GM20000 (cell line): ENCODE measurements around the gene RRP1B.

ENCODE experiments used
- DNase-seq: peaks from one replicate; pipeline ENCODE4 v3.0.0; 2012; ENCODE audit warnings: low spot score
- TF ChIP-seq, protein P1 (sequence below): IDR thresholded peaks from 2 replicates; pipeline ENCODE4 v1.5.1; 2012; ENCODE audit warnings: mild to moderate bottlenecking, control low read depth; ENCODE audit errors: extremely low read depth, missing control alignments

The RRP1B gene

DNA sequence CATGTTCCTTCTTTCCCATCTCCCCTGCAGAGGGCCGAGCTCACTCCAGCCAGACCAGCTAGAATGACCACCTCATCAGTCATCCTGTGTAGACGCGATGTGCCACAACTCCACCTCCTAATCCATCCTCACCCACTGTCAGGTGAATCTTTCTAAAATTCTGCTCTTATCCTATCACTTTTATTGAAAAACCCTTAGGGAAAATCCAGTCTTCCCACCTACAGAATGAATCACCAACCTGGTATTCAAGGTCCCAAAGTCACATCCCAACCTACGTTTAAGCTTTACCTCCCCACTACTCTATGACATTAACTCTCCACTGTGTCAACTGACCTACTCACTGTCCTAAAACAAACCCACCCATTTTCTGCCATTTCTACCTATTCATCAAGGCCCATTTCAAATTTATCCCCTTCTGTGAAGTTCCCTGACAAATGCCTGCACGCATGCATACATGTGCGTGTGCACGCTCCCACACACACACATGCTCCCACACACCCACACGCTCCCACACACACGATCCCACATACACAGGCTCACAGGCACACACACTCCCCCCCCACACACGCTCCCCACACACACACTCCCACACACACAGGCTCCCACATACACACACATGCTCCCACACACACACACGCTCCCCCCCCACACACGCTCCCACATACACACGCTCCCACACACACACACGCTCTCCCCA is 27.8 kb upstream of the RRP1B start:
- DNase-seq, result no peak
- TF ChIP-seq, protein P1, sequence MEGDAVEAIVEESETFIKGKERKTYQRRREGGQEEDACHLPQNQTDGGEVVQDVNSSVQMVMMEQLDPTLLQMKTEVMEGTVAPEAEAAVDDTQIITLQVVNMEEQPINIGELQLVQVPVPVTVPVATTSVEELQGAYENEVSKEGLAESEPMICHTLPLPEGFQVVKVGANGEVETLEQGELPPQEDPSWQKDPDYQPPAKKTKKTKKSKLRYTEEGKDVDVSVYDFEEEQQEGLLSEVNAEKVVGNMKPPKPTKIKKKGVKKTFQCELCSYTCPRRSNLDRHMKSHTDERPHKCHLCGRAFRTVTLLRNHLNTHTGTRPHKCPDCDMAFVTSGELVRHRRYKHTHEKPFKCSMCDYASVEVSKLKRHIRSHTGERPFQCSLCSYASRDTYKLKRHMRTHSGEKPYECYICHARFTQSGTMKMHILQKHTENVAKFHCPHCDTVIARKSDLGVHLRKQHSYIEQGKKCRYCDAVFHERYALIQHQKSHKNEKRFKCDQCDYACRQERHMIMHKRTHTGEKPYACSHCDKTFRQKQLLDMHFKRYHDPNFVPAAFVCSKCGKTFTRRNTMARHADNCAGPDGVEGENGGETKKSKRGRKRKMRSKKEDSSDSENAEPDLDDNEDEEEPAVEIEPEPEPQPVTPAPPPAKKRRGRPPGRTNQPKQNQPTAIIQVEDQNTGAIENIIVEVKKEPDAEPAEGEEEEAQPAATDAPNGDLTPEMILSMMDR, result no peak

DNA sequence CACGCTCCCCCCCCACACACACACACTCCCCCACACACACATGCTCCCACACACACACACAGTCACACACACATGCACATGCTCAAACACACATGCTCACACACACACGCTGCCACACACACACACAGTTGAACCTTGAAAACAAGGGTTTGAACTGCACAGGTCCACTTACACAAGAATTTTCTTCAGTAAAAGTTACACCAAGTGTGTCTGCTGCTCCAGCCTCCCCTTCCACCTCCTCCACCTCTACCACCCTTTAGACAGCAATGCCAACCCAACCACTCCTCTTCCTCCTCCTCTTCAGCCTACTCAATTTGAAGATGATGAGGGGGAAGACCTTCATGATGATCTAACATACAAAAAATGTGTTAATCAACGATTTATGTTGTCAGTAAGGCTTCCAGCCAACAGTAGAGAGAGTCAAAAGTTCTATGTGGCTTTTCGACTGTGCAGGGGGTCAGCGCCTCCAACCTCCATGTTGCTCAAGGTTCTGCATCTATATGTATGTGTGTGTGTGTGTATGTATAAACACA is 26.9 kb upstream of the RRP1B start:
- TF ChIP-seq, protein P1, result no peak
- no peak for DNase-seq

DNA sequence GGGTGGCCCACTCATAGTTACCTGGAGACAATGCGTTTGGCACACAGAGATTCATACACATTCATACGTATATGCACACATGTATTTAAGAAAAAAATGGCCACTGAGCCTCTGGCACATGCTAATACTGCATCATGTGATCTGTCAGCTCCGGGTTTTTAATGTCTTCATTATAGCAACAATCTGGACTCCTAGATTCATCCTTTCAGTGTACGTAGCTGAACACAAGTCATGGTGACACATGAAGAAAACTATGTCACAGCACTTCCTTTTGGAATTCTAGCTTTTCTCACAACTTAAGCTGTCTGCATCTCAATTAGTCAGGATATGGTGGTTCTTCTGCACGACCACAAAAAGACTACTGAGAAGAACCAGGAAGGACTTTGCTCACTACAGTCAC is 24.7 kb upstream of the RRP1B start:
- TF ChIP-seq, protein P1, result no peak
- DNase-seq, result no peak

DNA sequence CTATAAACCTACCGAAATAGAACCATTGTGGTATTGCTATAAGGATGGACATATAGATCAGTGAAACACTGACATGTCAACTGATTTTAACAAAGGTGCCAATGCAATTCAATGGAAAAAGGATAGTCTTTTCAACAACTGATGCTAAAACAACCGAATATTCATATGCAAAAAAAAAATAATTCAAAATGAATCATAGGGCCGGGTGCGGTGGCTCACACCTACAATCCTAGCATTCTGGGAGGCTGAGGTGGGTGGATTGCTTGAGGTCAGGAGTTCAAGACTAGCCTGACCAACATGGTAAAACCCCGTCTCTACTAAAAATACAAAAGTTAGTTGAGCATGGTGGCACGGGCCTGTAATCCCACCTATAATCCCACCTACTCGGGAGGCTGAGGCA is 23.9 kb upstream of the RRP1B start:
- TF ChIP-seq, protein P1, result no peak
- DNase-seq, result no peak

DNA sequence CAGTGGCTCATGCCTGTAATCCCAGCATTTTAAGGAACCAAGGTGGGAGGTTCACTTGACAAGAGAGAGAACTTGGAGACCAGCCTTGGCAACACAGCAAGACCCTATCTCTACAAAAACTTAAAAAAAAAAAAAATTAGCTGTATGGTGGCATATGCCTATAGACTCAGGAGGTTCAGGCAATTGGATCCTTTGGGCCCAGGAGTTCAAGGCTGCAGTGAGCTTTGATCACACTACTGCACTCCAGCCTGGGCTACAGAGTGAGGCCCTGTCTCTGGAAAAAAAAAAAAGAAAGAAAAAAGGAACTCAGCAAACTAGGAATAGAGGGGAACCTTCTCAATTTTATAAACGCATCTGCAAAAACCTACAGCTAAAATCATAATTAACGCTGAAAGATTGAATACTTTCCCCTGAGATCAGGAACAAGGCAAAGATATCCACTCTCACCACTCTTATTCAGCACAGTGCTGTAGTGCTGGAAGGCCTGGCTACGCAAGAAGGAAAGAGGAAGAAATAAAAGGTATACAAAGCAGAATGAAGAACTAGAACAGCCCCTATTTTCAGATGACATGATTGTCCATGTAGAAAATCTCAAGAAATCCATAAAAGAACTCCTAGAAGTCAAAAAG is 21.7 kb upstream of the RRP1B start:
- DNase-seq, result no peak
- TF ChIP-seq, protein P1, result no peak

DNA sequence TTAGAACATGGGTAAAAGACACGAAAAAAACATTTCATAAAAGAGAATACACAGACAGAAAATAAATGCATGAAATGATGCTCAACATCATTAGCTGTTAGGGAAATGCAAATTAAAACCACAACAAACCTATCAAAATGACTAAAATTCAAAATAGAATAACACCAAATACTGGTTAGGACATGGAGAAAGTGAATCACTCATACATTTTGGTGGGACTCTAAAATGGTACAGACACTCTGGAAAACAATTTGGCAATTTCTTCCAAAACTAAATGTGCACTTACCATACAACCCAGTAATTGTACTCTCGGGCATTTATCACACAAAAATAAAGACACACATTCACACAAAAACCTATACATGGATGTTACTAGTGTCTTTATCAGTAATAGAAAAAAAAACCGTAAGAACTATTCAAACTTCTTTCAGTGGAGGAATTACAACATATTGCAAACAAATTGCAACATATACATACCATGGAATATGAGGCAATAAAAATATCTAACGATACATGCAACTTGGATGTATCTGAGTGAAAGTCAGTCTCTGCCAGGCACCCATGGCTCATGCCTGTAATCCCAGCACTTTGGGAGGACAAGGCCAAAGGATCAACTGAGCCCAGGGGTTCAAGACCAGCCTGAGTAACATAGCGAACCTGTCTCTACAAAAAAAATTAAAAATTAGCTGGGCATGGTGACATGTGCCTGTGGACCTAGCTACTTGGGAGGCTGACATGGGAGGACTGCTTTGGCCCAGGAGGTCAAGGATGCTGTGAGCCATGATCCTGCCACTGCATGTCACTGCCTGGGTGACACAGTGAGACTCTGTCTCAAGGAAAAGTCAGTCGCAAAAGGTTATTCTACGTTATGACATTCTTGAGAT is 19.6 kb upstream of the RRP1B start:
- no peak for DNase-seq
- TF ChIP-seq, protein P1, result no peak
